ENCODE results near the gene TUSC2. TPM values are rescaled to one million over a fixed set of nuclear protein-coding genes. Genes with fewer than 3 reads are reported as not detected.

The TUSC2 gene
- total and polyA plus RNA-seq, 2 experiments from 2014 or later, result 41.6 to 71.0 TPM

- no peak overlapping the region for H3K27ac Mint-ChIP-seq
- H3K4me3 Mint-ChIP-seq, result no peak overlapping the region
- peaks cover 21% of the 10 kb centered on the region; the same call in 2 of the 3 replicates for H3K4me1 Mint-ChIP-seq
- H3K36me3 Mint-ChIP-seq (ENCODE audit: low read depth), result peaks cover 29% of the 10 kb centered on the region
- H3K27me3 ChIP-seq (ENCODE audit: insufficient read depth), result no peaks in the 10 kb centered on the region
- no peaks in the 10 kb centered on the region for H3K9me2 ChIP-seq (ENCODE audit: insufficient read depth)
- peaks cover 30% of the 10 kb centered on the region for H3F3A ChIP-seq (replicated peaks; ENCODE audit: low read depth)
- H3K79me2 ChIP-seq (replicated peaks; ENCODE audit: insufficient read depth), result peaks cover 46% of the 10 kb centered on the region
- peaks cover 8% of the 10 kb centered on the region for H3K27me3 Mint-ChIP-seq (ENCODE audit: insufficient read depth, low read depth, poor library complexity)
- no peak overlapping the region for H2AFZ ChIP-seq
- no peak for TF ChIP-seq REST (IDR thresholded peaks at IDR 0.05; ENCODE audit: unreplicated experiment)
- no peak for TF ChIP-seq ZNF462 (CRISPR knock-in tag; IDR thresholded peaks at IDR 0.05)
- TF ChIP-seq STAT1 (IDR thresholded peaks at IDR 0.05; ENCODE audit: unreplicated experiment), result no peak
- no peak for TF ChIP-seq JUNB (IDR thresholded peaks at IDR 0.05; ENCODE audit: unreplicated experiment)
- no peak for TF ChIP-seq CREB1 (CRISPR knock-in tag; IDR thresholded peaks at IDR 0.05; ENCODE audit: low read depth)
- TF ChIP-seq EZH2phosphoT487 (IDR thresholded peaks at IDR 0.05; ENCODE audit: unreplicated experiment), result no peak
- no peak for TF ChIP-seq EZH2 (IDR thresholded peaks at IDR 0.05; ENCODE audit: low read depth, unreplicated experiment)
- no peak for TF ChIP-seq POLR2AphosphoS5 (IDR thresholded peaks at IDR 0.05; ENCODE audit: low read depth)
- TF ChIP-seq ZNF331 (CRISPR knock-in tag; IDR thresholded peaks at IDR 0.05; ENCODE audit: low read depth), result no peak
- TF ChIP-seq ETS1 (IDR thresholded peaks at IDR 0.05), result no peak
- TF ChIP-seq NANOG (IDR thresholded peaks at IDR 0.05; ENCODE audit: borderline replicate concordance), result no peak
- H3K4me2 ChIP-seq, result no peak overlapping the region
- H4K20me1 ChIP-seq (replicated peaks; ENCODE audit: insufficient read depth), result peaks cover 24% of the 10 kb centered on the region
- ATAC-seq, result no peak
- H3K4me3 ChIP-seq, result no peak overlapping the region
- H3K9me3 Mint-ChIP-seq, result no peaks in the 10 kb centered on the region
- DNase-seq (ENCODE audit: low spot score), result no peak
- peaks cover 8% of the 10 kb centered on the region for H3K36me3 ChIP-seq (ENCODE audit: insufficient read depth)
- H3K27ac ChIP-seq (ENCODE audit: low read depth), result no peak overlapping the region
- peaks cover 19% of the 10 kb centered on the region for H3K4me1 ChIP-seq (ENCODE audit: insufficient read depth)
Measured at GRCh38 chr3:50331364-50331907, 3.4 kb upstream of the TUSC2 start.

Measured in GM23338 (cell line).